T follicular helper cell (primary cell): ENCODE results near the gene FAM200B.
"Not testable (repeated sequence)": the region's sequence is repeated elsewhere in the genome, so short reads cannot be mapped to it uniquely, and the experiment has no call there.

Experiments used
- DNase-seq: peaks from one replicate; pipeline ENCODE4 v3.0.0-alpha.2; 2020; ENCODE audit warnings: low read depth

FAM200B gene

DNA sequence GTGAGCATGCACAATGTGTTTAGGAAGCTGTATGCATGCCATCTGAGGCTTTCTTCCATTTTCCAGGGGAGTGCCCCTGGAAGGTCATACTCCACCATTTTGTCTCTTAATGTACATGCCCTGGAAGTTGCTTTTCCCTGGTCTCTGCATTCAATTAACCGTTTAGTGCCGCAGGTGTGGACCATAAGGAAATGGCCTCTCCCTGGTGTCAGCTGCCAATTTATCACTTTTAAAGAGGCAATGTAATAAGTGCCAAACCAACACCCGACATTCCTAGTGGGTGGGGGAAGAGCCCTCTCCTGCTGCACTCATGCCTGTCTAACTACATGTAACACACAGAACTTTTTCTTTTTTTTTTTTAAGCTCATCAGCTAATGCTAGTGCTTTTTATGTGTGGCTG is 14.1 kb downstream of the FAM200B start:
- DNase-seq: no peak

DNA sequence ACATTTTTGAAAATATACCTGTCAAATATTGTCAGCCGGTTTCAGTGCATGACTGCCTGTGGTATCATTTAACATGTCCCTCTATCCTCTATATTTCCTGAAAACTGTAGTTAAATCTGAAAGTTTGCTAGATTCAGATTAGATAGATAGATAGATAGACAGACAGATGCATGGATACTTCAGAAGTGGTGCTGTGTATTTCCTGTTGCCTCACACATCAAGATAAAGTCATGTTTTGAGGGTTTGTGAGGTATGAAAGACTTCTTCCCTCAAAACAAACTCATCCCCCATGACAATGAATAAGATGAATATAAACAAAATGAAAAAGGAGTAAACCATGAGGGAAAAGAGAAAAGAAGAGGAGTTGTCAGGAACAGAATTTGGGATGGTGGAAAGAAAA is 15.2 kb downstream of the FAM200B start:
- no peak for DNase-seq

DNA sequence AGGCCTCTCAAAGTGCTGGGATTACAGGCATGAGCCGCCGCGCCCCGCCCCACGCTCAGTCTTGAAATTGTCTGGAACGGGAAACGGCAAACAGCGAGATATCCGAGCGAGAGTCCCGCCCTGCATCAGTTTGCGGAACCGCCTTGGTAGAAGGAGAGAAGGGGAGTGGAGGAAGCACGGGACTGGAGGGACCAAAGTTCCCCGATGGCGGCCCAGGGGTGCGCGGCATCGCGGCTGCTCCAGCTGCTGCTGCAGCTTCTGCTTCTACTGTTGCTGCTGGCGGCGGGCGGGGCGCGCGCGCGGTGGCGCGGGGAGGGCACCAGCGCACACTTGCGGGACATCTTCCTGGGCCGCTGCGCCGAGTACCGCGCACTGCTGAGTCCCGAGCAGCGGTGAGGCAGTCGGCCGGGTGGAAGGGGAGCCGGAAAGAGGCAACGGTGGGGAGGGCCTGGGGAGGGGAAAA is 21.3 kb downstream of the FAM200B start, which contains the start of gene BST1:
Gene BST1 (plus strand): TSS at position 125 of the 463 bp plus-strand sequence. CDS start 80 bp downstream, at position 205.
- peak; percentile 23 for DNase-seq

DNA sequence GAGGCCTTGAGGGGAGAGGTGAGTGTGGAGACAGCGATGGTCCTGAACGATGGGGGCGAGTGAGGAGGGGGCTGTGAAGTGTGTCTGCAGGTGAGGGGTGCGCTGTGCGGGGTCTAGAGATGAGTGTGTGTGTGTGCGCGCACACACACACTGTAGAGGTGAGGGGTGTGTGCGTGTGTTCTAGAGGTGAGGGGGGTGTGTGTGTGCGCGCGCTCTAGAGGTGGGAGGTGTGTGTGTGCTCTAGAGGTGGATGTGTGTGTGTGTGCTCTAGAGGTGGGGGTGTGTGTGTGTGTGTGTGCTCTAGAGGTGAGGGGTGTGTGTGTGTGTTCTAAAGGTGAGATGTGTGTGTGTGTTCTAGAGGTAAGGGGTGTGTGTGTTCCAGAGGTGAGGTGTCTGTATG is 21.8 kb downstream of the FAM200B start:
- DNase-seq: no peak

DNA sequence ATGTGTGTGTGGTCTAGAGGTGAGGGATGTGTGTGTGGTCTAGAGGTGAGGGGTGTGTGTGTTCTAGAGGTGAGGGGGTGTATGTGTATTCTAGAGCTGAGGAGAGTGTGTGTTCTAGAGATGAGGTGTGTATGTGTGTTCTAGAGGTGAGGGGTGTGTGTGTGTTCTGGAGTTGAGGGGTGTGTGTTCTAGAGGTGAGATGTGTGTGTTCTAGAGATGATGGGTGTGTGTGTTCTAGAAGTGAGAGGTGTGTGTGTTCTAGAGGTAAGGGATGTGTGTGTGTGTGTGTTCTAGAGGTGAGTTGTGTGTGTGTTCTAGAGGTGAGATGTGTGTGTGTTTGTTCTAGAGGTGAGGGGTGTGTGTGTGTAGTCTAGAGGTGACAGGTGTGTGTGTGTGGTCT is 22.5 kb downstream of the FAM200B start:
- DNase-seq: no peak

DNA sequence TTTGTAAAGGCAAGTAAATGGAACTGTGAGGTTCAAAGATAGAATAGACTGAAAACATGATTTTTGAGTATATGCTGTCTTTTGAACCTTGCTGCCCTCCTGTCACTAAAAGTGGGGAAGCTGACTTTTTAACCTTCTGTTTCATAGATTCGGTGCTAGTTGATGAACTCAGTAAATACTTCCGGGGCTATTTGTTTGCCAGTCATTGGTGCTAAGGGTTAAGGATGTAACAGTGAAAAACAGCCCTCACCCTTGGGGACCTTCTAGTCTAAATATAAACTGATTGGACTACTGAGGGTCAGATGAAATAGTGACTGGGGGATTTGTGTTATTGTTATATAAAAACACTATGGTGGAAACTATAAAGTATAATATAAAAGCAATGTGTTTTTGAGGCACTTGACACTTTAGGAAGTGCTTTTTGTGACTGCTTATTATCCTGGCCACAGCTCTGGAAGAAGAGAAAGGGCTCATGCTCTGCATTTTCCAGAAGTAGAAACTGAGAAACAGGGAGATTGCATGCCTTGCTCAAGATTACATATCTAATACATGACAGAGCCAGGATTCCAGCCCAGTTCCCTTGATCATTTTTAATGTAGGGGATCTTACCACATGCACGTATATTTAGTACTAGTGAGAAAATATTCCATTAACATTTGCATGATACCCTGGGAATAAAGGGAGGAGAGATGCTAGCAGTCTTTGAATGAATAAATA is 25.2 kb downstream of the FAM200B start:
- no peak for DNase-seq

DNA sequence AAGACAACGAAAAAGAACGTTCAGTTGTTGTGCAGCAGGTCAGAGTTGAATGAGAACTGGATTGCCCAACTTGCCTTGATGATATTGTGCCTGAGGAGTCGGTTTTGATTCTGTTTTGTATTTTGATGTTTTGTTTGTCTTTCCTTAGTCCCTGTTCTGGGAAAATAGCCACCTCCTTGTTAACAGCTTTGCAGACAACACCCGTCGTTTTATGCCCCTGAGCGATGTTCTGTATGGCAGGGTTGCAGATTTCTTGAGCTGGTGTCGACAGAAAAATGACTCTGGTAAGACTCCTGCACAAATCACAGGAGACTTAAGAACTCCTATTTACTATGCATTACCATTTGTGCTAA is 25.7 kb downstream of the FAM200B start:
- no peak for DNase-seq

DNA sequence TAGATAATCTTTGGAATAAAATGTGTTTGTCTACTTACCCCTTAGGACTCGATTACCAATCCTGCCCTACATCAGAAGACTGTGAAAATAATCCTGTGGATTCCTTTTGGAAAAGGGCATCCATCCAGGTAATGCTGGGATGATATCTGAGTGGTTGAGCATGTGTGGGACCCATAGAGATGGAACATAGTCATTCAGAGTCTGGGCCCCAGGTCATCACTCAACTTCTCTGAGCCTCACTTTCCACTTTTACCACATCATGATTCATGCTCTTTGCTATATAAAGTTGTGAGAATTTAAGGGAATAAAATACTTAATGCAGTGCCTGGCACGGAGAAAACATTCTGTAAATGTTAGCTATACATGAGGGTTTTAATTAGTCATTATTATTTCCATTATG is 30.1 kb downstream of the FAM200B start:
- no peak for DNase-seq

DNA sequence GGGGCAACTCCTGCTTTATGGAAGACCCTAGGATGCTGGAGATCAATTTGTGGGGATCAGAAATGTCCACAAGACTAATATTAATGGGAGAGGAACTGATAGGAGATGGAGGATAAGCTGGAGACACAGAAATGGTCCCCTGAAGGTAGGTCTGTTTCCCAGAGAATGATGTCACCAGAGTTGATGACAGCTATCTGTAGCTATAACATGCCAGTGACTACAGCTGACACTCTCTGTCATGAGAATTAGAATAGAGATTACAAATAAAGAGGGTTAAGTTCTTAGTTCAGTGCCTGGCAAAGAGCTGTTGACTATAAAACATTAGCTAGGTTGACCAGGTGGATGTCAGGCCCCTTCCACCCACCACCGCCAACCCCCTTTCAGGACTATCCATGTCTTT is 30.6 kb downstream of the FAM200B start:
- DNase-seq: no peak

DNA sequence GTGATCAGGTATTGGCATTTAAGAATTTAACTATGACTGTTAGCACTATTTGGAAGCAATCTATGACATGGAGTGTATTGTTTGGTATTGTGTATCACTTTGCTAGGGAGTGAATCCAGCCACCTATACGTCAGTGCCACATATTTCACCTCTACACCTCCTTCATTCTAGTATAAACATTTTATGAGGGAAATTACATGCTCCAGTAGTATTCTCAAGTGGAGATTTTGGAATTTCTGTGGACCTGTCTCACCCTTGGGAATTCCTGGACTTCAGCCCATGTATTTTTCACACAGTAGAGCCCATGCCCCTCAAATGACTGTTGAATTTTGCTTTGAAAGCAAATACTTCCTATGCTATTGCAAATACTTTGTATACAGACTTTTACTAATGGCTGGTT is 32.5 kb downstream of the FAM200B start:
- no peak for DNase-seq

DNA sequence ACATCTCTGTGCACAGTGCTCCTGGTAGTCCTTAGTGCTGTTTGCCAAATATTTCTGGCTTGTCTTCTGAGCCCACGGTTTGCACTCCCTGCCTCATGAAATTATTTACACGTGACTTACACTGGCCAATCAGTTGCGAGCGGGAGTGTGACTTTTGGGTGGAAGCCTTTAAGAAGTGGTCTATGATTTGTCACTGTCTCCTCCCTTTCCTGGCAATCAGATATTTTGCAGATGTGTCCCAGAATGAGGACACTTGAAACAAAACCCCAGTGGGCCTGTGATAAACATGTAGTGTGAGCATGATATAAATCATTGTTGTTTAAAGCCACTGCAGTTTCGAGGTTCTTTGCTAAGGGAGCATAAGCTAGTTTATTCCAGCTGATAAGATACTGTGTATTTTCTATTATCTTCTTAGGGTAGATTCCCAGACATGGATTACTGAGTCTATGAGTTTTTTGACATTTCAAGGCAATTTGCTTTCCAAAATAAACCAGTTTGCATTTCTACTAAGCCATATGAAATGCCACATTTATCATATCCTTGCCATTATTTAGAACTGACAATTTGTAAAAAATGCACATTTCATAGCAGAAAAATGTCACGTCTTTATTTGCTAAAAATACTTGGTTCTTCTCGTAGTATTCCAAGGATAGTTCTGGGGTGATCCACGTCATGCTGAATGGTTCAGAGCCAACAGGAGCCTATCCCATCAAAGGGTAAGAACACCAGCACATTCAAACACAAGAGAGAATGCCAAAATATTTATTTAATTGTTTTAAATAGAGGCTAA is 33.2 kb downstream of the FAM200B start:
- no peak for DNase-seq

DNA sequence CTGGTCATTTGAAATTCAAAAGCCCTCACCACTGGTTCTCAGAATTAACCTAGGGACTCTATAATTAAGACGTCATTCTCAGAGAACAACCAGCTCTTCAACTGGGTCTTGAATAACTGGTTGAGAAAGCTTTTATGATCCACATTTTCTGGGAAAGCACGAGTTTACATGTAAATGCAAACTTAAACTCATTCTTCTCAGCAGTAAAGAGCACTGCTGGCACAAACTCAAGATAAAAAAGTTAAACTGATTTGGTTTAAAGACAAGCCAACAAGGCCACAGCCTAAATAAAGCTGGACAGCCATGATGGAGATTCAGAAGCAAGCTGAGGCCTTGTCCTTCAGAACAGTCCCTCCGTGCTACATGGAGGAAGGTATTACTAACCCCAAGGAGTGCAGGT is 34.5 kb downstream of the FAM200B start:
- DNase-seq: no peak

DNA sequence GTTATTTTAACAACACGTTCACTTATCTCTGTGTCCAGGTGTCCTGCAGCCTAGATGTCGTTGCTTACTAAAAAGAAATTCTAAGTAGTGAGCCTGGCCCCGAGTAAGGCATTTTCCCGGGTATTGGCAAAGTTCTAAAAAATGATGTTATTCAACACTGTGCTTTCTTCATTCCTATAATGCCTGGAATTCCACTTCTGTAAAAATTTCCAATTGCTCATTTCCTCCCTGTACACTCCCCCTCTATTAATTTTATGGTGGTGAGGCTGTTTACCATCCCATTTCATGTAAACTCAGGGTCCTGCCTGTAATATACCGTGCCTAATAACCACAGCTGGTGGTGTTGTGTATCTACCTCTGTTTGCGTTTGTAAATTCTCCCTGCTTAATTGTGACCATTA is 35.5 kb downstream of the FAM200B start:
- no peak for DNase-seq

DNA sequence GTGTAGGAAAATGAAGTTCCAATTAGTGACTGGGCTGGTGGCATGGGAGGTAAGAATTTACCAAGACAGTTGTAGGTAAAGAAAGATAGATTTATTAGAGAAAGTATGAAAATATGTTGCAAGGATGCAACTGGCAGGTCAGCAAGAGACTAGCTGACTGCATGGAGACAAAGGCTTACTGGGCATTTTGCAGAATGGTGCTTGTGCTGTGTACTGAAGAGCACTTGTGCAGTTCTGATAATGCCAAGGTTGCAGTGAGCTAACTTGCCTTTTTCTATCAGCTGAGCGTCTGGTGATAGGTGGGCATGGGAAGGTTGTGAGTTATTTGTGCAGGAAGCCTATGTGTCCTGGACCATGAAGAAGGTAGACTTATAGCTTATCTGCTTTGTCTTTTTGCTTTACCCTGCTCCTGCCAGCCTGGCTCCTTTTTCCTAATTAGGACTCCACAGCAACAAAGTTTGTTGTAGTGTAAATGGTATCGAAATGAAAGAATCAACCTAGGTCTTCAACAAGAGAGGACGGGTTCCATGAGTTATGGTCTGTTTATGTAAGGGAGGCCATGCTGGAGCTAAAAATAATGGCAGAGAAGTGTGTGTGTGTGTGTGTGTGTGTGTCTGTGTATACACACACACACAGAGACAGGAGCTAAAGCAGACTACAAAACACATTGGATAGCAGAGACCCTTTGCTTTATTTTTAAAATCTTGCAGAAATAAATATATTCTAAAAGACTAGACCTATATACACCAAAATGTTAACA is 36.2 kb downstream of the FAM200B start:
- DNase-seq: no peak

DNA sequence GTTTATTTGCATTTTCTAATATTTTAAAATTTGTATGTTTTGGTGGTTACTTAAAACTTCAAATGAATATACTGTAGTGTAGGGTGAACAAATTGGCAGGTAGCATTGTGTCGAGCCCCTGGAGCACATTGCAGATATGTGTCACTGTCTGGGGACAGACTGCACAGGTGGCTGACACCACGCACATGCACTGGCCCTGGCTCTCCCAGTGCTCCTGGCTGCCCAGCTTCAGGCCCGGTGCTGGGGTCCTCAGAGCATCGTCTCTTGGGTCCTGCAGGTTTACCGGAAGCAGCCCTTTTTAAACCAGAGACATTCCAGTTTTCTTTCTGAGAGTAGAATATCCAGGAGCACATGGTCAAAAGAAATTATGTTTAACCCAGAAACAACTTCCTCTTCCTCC is 36.8 kb downstream of the FAM200B start:
- DNase-seq: no peak

DNA sequence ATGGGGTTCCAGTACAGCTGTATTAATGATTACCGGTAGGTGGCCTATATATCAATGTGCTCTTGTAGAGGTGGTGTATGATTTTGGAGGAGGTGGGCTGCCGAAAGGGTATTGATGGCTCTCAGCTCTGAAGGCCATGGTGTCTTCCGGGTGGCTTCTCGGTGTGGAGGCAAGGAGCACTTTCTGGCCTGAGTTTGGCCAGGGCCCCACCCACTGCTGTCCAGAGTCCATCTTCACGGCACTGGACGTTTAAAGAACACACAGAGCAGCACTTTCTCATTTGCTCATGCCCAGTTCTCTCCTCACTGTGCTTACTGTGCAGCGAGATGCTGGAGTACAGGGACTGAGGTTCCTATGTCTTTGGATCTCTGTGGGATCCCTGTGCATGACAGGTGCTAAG is 37.3 kb downstream of the FAM200B start:
- DNase-seq: no peak

DNA sequence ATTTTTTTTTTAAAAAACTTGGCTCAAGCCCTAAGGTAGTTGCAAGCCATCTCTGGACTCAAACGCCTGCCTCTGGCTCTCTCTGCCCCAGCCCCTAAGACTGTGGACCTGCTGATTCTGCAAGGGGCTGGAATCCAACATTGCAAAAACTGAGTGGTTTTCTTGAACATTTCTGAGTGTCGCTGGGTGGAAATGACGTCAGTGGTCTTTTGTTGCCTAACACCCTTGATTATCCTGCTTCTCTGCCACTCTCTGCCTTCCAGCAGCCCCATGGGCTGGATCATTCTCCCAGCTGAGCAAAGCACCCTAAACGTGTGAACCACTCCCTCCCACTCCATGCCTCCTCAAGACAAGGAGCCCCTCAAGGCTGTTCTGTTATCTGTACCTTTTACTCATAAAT is 37.9 kb downstream of the FAM200B start:
- DNase-seq: no peak

DNA sequence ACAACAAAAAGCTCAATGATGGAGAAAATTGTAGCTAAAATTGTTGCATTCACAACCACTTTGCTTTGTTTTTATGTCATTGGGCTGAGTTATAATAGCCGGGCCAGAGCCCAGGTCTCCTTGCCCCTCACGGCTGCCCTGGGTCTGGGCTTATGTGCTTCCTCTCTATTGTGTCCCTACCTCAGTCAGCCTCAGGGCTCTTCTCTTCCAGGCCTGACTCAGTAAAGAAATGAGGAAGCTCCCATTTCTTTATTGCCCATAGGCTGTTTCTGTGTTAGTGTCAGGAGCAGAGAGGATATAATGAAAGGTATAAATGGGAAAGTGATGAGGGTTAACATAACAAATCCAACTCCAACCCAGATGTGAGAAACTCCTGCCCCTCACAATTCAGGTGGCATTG is 39.2 kb downstream of the FAM200B start:
- no peak for DNase-seq

DNA sequence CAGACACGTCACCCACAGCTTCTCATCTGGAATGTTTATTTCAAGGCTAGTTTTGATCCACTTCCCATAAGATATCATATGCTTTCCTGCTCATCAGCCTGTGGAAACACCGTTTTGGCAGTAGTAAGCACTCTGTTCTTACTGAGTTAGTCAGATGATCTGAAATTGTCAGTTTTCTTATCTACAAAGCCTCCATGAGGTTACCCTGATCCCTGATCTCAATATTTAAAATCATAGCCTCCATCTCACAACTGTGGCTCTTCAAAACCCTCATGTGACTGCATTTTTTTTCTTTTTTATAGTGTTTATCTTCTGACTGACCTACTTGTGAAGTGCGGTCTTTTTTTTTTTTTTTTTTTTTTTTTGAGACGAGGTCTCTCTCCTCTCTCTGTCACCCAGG is 44.0 kb downstream of the FAM200B start:
- no peak for DNase-seq

DNA sequence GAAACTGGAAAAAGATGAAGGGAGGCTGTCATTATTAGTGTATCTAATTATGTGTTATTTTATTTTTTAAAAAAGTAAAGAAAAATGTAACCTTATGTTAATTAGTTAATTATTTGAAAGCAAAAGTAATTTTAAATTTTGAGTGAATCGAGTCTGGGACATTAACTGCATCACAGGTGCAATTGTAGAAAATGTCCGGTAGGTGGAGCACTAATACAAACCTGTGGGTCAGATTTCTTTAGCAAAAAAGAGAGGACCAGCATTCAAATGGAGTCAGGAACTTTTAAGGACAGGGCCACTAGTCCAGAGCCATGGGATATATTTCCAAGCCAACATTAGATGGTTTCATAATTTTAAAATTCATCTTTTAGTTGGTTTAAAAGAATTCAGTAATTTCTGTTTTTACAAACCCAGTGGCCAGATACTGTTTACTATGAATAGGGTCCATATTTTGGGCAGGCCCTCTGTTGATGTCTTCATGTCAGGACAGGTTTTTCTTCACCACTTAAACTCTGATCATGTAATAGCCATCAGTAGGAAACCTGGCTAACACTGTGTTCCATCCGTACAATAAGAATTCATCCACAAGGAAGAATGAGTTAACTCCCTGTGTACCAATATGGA is 48.4 kb downstream of the FAM200B start:
- peak; percentile 7 for DNase-seq

DNA sequence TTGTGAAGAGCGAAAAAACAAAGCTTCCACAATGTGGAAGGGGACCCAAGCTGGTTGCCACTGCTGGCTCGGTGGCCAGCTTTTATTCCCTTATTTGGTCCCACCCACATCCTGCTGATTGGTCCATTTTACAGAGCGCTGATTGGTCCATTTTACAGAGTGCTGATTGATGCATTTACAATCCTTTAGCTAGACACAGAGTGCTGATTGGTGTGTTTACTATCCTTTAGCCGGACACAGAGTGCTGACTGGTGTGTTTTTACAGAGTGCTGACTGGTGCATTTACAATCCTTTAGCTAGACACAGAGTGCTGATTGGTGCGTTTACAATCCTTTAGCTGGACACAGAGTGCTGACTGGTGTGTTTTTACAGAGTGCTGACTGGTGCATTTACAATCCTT is 51.4 kb downstream of the FAM200B start:
- not testable (repeated sequence) for DNase-seq

DNA sequence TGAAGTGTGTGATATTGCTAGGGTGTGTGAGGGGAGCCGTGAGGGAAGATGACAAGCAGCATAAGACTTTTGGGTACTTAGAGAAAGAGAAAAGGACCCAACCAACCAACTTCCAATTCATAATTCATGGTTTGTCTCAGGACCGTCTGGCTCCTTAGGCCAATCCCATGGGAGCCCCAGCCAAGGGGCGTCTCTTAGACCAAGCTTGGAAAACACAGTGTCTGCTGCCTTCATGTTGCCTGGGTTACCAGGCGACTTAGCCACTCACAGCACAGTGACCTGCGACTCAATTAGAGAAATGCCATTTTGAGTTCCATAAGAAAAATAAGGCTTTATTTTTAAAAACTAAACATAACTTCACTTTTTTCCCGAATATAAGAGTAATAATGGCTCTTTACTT is 53.9 kb downstream of the FAM200B start:
- no peak for DNase-seq
